GM10248 (cell line): Measurements from ENCODE around the gene HPX.

ENCODE experiments used
- CTCF ChIA-PET: fragments of 300-600 bp; sonication (Branson Sonifier 250); formaldehyde crosslinking; extraction: SDS; loops from one replicate; lab custom pipeline; 2021; ENCODE audit warnings: antibody characterized with exemption; lab: Yijun Ruan, JAX
- POLR2A ChIA-PET: fragments of 350-650 bp; sonication (Branson Sonifier 250); formaldehyde crosslinking; extraction: SDS; loops from one replicate; lab custom pipeline; 2020; ENCODE audit warnings: antibody characterized with exemption; lab: Yijun Ruan, JAX
- DNase-seq: peaks from one replicate; pipeline ENCODE4 v3.0.0; 2012; ENCODE audit errors: extremely low spot score
- CTCF ChIP-seq: IDR thresholded peaks from 2 replicates; pipeline ENCODE4 v1.5.1; 2012; ENCODE audit warnings: mild to moderate bottlenecking, low read depth; ENCODE audit errors: extremely low read depth, missing control alignments, control extremely low read depth

The HPX gene

DNA sequence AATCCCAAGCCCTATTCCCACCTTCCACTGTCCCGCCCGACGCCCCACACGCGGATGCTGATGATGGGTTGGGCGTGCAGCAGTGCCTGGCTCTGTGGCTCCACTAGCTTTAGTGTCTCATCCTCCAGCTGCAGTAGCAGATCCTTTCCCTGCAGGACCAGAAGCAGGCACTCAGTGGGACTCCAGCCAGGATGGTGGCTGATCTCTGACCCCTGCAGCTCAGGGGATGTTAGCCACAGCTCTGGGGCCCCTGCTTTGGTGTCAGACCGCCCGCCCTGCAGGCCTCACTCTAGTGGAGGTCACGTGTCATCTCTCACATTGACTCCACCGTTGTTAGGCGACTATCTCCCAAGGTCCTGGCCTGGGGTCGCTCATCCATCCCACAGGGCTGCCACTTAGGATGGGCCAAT lies 38.7 kb downstream of the HPX start:
- POLR2A ChIA-PET, result interaction anchor here (0.5 to 1.0 kb wide), 2 partner anchors 17 to 1584 kb away, joined by 5 to 12 read pairs; partner anchors contain the start of gene APBB1
- no peak for TF ChIP-seq CTCF
- DNase-seq, result peak; percentile 51
- CTCF ChIA-PET, result interaction anchor here (0.8 to 8.2 kb wide), 10 partner anchors 9 to 129 kb away, joined by 3 to 63 read pairs (median 6); partner anchors contain the start of genes APBB1, HPX and SMPD1

- ChIA-PET CTCF (interaction anchor here (0.8 to 8.2 kb wide), 7 partner anchors 11 to 42 kb away, joined by 3 to 63 read pairs (median 6); partner anchors contain the start of genes HPX and SMPD1), POLR2A (no interaction called here)
- no peak for TF ChIP-seq CTCF
- no peak for DNase-seq
Measured at GRCh38 chr11:6401464-6401863, 39.3 kb downstream of the HPX start.

DNA sequence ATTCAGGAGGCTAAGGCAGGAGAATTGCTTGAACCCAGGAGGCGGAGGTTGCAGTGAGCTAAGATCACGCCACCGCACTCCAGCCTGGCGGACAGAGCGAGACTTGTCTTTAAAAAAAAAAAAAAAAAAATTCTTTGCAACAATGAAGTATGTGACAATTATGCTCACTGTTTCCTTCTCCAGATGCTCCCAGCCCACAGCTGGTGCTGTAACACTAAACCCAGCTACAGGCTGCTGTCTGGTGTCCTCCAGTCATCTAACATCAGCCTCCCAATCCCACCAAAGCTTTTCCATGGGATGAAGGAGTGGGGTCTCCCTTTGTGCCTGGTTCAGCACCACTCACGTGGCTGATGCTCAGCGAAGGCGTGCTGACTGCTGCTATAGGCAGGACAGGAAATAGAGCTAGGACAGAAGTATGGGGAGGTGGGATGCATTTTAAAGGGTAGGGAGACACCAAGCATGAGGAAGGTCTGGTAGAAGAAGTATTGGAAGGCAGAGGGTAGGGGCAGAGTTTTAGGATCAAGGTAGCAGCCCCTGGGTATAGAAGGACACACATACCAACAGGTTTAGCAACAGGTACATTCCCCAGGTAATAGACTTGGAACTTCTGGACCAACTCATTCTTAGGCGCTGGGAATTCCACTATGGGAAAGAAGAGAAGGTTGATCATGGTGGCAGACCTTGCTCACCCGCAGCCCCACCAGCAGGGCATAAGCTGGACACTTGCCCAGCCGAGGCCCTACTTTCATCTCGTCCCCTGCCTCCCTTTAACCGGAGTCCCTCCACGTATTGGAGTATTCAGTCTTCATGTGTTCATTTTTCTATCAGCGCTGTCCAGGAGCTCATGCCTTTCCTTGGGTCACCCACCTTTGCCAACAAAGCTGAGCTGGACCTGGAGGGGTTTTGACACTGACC lies 40.1 kb downstream of the HPX start:
- ChIA-PET POLR2A (no interaction called here), CTCF (interaction anchor here (0.6 to 8.2 kb wide), 7 partner anchors 9 to 43 kb away, joined by 3 to 63 read pairs (median 5); partner anchors contain the start of gene HPX)
- DNase-seq, result no peak
- no peak for TF ChIP-seq CTCF

GRCh38 chr11:6397636-6398035 lies 43.2 kb downstream of the HPX start:
- DNase-seq, result no peak
- CTCF ChIA-PET, result interaction anchor here (1.1 to 8.2 kb wide), 3 partner anchors 14 to 46 kb away, joined by 4 to 63 read pairs (median 59); partner anchors contain the start of gene HPX
- POLR2A ChIA-PET, result no interaction called here
- no peak for TF ChIP-seq CTCF

GRCh38 chr11:6397156-6397555 lies 43.6 kb downstream of the HPX start:
- ChIA-PET POLR2A (no interaction called here), CTCF (interaction anchor here (1.1 to 8.2 kb wide), 2 partner anchors 14 to 19 kb away, joined by 4 to 59 read pairs; no protein-coding TSS in a partner anchor)
- DNase-seq, result no peak
- TF ChIP-seq CTCF, result no peak

DNA sequence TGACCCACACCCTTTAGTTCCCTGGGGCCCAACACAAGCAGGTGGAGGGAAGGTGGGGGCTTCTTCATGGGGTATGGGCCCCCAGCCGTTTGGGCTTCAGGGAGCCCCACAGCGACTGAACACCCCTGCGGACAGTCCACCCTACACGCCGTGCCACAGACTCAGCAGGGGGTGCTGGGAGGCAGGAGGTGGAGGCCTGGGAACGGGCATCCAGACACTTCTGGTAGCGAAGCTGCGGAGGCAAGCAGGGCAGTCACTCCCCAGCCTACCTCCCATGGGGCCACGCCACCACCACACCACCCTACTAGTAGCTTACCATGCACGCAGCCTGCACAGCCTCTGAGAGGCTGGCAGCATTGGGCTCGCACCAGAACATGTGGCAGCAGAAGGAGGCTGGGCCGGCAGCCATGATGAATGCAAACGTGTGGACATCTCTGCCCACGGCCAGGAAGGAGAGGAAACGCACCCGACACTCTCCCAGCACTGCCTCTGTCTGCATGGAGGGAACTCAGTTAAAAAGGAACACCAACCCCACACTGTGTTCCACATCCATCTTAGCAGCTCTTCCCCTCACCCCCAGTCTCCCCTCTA lies 45.2 kb downstream of the HPX start:
- no peak for TF ChIP-seq CTCF
- CTCF ChIA-PET, result interaction anchor here (1.4 kb wide), 2 partner anchors 11 to 48 kb away, joined by 4 to 5 read pairs; no protein-coding TSS in a partner anchor
- POLR2A ChIA-PET, result no interaction called here
- DNase-seq, result no peak
